Daoy (cell line): ENCODE measurements around the gene PKD1. TPM values are rescaled to one million over a fixed set of nuclear protein-coding genes. Genes with fewer than 3 reads are reported as not detected.
"Not testable (repeated sequence)": the region's sequence is repeated elsewhere in the genome, so short reads cannot be mapped to it uniquely, and the experiment has no call there.

Experiments used
- DNase-seq: peaks from one replicate; pipeline ENCODE4 v3.0.0-alpha.2; 2015; ENCODE audit warnings: low read depth
- total RNA-seq: library from RNA; depleted of rRNA; stranded (reverse); fragments of >200 nt; shearing (Covaris generic); gene quantifications from 2 replicates; pipeline ENCODE4 v1.2.3, GENCODE V29; 2014

The PKD1 gene
- total RNA-seq, 1 experiment from 2014 or later = 46.5 TPM

DNA sequence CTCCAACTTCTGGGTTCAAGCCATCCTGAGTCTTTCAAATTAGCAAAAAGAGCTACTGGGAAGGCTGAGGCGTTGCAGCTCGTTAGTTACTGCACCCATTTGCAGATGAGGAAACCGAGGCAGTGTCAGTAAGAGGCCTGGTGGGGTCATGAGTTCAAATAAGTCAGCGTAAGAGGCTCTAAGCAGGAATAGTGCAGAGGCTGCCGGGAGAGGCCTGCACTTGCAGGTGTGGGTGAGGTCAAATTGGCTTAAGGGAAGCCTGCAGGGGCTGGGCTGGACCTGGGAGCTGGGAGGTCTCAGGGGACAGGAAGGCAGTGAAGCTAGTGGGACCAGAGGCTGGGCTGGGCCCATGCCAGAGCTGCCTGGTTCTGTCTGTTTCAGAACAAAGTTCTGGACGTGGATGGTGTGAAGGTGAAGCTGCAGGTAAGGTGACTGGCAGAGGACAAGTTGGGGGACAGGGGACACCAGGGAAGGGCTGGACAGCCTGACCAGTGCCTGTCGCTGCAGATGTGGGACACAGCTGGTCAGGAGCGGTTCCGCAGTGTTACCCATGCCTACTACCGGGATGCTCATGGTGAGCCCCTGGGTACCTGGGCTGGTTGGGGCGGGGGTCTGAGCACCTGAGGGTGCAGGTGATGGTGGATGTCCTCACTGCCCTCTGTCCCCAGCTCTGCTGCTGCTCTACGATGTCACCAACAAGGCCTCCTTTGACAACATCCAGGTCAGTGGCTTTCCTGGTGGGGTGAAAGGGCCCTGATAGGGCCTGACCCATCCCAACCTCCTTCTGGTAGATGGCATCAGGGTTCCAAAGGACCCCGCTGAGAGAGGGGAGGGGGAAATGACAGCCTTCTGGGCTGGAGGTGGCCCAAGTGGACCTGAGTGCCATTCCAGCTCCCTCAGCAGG, 15.7 kb upstream of the PKD1 start:
- DNase-seq = peak; percentile 43

DNA sequence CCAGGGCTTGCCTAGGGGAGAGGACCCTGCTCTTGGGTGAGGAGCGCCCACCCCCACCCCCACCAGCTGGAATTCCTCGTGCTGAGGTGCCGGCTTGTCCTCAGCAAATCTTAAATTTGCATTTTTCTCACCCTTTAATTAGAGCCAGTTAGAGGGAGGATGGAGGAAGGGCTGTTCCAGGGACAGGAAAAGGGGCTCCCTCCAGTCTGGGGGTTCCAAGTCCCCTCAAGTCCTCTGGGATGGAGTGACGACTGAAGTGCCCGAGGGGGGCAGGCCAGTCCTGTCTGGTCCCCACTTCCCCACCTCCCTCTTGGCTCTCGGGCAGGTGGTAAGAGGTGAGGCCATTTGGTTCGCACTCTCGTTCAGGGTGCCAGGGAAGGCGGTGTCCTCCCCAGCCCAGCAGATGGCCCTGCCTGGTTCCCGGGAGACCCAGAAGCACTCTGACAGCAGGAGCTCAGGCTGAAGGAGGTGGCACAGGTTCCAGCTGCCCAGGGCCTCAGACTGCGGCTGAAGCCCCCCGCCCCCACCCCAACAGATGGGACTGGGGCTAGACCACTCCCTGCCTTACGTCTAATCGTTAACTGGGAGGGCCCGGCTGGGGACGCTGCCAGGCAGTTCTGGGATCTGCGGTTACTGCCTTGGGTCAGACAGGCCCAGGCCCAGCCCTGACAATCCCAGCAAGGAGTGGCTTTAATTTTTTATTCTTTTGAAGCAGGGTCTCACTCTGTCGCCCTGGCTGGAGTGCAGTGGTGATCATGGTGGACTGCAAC, 14.9 kb upstream of the PKD1 start:
- peak; percentile 71 for DNase-seq

DNA sequence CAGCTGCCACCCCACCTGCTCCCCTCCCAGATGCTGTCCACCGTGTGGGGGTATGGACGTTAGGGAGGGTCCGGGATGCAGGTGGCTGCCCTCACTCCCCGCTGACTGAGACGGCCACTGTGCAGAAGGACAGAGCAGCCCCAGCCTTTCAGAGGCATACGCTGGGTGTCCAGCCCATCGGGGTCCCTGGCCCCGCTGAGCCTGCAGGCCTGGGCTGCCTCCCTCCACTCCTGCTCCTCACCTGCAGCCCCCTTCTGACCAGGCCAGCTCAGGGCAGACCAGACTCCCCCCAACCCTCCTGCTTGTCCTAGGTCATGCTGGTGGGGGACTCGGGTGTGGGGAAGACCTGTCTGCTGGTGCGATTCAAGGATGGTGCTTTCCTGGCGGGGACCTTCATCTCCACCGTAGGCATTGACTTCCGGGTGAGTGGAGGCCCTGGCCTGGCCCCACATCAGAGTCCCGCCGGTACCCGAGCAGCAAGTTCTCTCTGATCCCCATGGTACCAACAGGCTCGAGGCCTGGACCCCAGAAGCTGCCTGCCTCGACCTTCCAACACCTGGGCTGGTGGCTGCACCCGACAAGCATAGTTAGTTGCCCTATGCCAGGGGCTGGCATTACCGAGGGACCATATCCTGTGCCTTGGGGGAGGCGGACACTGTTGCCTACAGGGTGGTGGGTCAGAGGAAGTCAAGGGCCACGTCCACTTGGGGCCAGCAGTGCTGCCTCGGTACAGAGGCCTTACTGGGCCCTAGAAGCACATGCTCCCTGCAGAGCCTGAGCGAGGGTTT, 14.1 kb upstream of the PKD1 start:
- peak; percentile 54 for DNase-seq

DNA sequence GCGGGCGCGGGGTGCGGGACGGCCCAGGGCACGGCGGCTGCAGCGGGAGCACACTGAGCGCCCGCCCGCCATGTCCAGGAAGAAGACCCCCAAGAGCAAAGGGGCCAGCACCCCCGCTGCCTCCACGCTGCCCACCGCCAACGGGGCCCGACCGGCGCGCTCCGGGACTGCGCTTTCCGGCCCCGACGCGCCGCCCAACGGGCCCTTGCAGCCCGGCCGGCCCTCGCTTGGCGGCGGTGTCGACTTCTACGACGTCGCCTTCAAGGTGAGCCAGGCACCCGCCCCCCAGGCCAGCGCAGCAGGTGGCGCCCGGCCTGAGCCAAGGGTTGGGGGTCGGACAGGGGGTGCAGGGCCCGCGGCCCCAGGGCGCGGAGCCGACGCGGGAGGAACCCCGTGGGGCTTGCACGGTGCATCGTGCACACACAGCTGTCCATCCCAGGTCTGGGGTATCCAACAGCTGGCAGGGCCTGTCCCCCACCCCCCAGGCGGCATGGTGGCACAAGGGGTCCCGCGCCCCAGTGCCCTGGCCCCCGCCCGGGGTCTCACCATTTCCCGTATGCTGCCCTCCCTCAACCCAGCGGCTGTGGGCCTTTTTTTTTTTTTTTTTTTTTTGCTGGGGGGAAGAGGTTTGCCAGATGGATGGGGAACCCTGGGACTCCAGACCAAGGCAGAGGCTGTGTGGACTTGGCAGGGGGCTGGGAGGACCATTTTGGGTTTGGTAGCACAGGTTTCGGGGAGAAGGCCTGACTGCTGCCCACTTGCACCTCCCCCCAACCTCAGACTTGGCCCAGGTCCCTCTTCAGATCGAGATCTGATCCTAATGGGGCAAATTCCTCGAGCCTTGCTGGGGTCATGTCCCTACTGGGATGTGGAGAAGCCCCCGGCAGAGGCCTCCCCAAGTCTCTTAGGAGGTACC, 13.3 kb upstream of the PKD1 start:
- DNase-seq = peak; percentile 55

DNA sequence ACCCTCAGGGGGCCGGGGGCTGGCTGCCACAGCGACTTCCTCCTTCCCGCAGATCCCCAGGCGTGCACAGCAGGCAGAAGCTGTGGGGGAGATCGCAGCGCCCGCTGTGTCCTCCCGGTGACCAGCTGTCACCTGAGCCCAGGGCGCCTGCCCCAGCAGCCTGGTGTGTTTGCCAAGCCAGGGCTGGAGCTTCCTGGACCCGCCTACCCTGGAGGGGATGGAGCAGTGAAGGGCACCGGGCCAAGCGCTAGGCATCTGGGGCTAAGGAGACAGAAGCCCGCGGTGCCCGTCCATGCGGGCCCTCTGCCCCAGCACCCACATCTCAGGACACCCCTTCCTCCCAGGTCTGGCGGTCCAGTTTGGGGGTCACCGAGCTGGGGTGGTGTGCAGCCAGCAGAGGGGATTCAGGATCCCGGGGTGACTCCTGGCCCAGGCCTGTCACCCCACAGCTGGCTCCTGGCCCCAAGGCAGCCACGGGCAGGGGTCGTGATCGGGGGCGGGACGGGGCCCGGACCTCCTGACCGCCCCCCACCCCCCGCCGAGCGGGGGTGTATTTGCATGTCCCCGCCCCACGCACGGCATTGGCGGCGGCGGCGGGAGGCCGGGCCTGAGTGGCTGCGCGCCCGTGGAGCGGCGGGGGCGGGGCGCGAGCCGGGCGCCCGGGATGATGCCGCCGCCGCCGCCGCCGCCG, 12.4 kb upstream of the PKD1 start, which contains the start of gene RAB26:
RAB26 (plus strand) TSS at position 645 of the 691 bp plus-strand sequence. CDS start 159 bp downstream, outside the sequence.
- DNase-seq = peak; percentile 87

GRCh38 chr16:2147378-2147777, 11.7 kb upstream of the PKD1 start:
- DNase-seq = no peak

DNA sequence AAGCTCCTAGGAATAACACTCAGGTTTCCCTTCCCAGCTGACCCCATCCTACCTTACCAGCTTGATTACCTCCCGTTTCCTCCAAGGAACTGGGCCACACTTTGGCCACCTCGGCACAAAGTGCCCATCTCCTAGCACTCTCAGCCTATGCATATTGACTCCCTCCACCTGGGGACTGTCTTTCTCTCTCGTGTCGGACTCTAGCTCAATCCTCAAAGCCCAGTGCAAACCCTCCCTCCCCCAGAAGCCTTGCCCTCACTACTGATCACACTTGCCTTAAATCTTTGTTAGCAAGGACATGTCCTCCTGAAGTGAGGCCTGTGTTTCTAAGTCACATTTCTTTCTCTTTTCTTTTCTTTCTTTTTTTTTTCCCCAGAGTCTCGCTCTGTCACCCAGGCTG, 10.1 kb upstream of the PKD1 start:
- DNase-seq = no peak

DNA sequence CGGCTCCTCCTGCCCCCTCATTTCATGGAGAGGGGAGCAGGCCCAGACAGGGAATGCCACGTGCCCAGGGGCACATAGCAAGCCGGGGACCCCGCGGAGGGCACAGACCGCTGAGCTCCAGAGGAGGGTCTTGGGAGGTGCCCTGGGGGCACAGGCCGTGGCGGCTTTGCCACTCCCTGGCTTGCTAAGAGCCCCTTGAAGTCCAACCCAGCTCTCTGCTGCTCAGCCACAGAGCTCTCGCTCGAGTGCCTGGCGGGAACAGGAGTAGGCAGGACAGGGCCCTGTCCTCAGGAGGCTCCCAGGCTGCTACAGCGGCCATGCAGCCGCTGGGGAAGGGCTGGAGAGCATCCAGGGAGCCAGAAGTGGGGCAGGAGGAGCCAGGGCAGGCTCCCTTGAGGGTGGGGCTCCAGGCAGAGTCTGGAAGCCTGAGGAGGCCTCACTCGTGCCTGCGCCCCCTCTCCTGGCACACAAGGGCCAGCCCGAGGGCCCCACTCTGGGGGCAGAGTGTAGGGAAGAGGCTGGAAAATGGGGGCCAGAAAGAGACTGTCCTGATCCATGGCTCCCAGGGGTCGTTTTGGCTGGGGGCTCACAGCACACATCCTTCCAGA, 8.3 kb upstream of the PKD1 start:
- no peak for DNase-seq

DNA sequence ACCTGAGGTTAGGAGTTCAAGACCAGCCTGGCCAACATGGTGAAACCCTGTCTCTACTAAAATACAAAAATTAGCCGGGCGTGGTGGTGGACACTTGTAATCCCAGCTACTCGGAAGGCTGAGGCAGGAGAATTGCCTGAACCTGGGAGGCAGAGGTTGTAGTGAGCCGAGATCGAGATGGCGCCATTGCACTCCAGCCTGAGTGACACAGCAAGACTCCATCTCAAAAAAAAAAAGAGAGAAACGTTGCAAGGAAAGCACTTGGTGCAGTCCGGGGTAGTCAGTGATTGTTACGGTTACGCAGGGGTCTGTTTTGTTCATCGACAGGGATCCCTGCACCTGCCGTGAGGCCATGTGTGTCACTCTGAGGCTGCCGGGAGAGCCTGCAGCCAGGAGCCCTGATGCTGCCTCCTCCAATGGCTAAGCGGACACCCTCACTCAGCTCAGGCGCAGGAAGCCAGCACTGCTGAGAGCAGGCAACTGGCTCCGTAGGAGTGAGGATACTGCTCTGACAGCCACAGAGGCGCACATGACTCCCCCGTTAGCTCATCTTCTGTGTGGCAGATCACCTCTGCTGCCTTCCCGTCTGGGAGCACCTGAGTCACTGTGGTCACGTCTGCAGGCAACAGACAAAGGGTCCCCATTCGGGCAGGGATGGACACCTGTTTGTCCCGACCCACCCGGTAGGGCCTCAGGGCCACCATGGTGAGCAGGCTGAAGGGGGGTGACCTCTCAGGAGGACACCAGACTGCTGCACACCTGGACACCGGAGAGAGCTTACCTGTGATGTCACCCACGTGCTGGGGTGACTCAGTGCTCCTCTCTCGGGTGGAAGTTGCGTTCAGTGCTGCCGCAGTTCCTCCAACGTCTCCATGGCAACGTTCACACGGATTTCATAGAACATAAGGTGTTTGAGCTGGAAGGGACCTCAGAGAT, 7.5 kb upstream of the PKD1 start:
- DNase-seq = no peak

DNA sequence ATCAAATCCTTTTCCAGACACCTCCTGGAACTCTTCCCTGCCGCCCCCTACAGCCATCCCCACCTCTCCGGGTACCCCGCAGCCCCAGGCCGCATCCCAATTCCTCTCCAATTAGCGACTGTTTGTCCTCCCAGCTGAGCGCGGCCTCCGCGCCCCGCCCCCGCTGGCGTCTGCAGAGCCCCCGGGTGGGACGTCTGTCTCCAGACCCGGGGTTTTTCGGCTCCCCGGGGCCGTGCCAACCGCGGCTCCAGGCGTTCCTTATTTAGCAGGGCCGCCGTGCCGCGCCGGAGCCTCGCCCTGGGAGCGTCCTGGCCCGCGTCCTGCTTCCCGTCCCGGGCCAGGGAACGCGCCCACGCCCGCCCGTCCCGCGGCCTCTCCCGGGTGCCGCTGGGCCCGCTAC, 627 bp downstream of the PKD1 start:
- not testable (repeated sequence) for DNase-seq

GRCh38 chr16:2133797-2134196, 1.9 kb downstream of the PKD1 start:
- not testable (repeated sequence) for DNase-seq

DNA sequence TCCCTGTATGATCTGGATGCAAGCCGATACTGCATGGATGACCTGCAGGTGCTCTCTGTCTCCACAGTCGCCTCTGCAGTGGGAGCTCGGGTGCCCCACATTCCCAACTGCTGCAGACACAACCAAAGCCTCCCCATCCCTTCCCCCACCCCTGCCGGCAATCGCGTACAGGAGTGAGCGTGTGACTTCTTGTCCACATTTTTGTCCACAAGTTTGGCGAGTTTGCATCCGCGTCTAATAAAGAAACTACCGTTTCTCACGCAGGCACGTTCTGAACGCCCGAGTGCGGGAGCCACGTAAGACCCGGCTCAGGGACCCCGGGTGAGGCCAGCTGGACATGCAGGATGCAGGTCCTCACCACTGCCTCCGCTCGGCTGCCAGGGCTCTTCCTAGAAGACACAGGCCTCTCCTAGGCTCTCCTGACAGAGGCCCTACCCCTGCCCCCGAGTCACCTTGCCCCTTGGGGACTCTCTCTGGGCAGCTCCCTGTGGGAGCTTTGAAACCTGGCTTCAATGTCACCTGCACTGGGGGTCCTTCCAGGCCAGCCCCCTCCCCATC, 5.7 kb downstream of the PKD1 start:
- not testable (repeated sequence) for DNase-seq

DNA sequence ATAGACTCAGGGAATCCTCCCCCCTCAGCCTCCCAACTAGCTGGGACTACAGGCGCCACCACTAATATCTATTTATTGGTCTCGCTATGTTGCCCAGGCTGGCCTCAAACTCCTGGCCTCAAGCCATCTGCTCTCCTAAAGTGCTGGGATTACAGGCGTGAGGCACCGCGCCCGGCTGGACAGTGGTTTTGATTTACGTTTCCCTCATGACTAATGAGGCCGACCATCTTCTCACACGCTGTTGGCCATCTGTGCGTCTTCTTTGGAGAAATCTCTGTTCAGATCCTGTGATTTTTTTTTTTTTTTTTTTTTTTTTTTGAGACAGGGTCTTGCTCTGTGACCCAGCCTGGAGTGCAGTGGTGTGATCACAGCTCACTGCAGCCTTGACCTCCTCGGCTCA, 6.4 kb downstream of the PKD1 start:
- DNase-seq = not testable (repeated sequence)

GRCh38 chr16:2127630-2128280, 7.9 kb downstream of the PKD1 start:
- DNase-seq = peak; percentile 49

- not testable (repeated sequence) for DNase-seq
Measured at GRCh38 chr16:2126928-2127556, 8.7 kb downstream of the PKD1 start.

- DNase-seq = not testable (repeated sequence)
Measured at GRCh38 chr16:2126161-2126743, 9.4 kb downstream of the PKD1 start.

- not testable (repeated sequence) for DNase-seq
Measured at GRCh38 chr16:2125609-2126008, 10.1 kb downstream of the PKD1 start.
